ENCODE measurements around the gene FOLR3. TPM values are rescaled to one million over a fixed set of nuclear protein-coding genes. Genes with fewer than 3 reads are reported as not detected.
A peak's percentile ranks its signal among the peaks of the same experiment; 100 is the strongest.
"Not testable (repeated sequence)": the region's sequence is repeated elsewhere in the genome, so short reads cannot be mapped to it uniquely, and the experiment has no call there.

FOLR3 gene
- total RNA-seq, 1 donor from 2014 or later = 1.8 TPM

GRCh38 chr11:72150882-72151281 lies 15.4 kb downstream of the FOLR3 start:
- ATAC-seq (ENCODE audit: poor library complexity) (no peak), DNase-seq (no peak)
- intact Hi-C loops (cut with DNase I) = no loop called here

GRCh38 chr11:72153874-72154273 lies 18.3 kb downstream of the FOLR3 start:
- intact Hi-C loops (cut with DNase I); DNase-seq; ATAC-seq (ENCODE audit: poor library complexity): not testable (repeated sequence)

- ATAC-seq (ENCODE audit: poor library complexity) (no peak), DNase-seq (no peak)
- intact Hi-C loops (cut with DNase I) = no loop called here
These were observed 19.3 kb downstream of the FOLR3 start for GRCh38 chr11:72154816-72155215.

GRCh38 chr11:72155751-72156150 lies 20.2 kb downstream of the FOLR3 start:
- DNase-seq = no peak
- intact Hi-C loops (cut with DNase I) = no loop called here
- no peak for ATAC-seq (ENCODE audit: poor library complexity)

- DNase-seq (no peak), ATAC-seq (ENCODE audit: poor library complexity) (no peak)
- intact Hi-C loops (cut with DNase I) = no loop called here
These were observed 21.6 kb downstream of the FOLR3 start for GRCh38 chr11:72157131-72157530.

- ATAC-seq (ENCODE audit: poor library complexity) (no peak), DNase-seq (no peak)
- intact Hi-C loops (cut with DNase I) = no loop called here
These were observed 24.8 kb downstream of the FOLR3 start for GRCh38 chr11:72160319-72160718.

GRCh38 chr11:72162891-72163492 lies 27.5 kb downstream of the FOLR3 start:
- intact Hi-C loops (cut with DNase I) = no loop called here
- ATAC-seq (ENCODE audit: poor library complexity) = no peak
- DNase-seq = no peak

- DNase-seq; intact Hi-C loops (cut with DNase I); ATAC-seq (ENCODE audit: poor library complexity): not testable (repeated sequence)
These were observed 28.7 kb downstream of the FOLR3 start for GRCh38 chr11:72164187-72164586.

- DNase-seq; intact Hi-C loops (cut with DNase I); ATAC-seq (ENCODE audit: poor library complexity): not testable (repeated sequence)
These were observed 33.6 kb downstream of the FOLR3 start for GRCh38 chr11:72169046-72169555.

- DNase-seq = not testable (repeated sequence)
These were observed 34.2 kb downstream of the FOLR3 start for GRCh38 chr11:72169754-72170153.

GRCh38 chr11:72172043-72172442 lies 36.5 kb downstream of the FOLR3 start:
- ATAC-seq (ENCODE audit: poor library complexity); intact Hi-C loops (cut with DNase I); DNase-seq: not testable (repeated sequence)

More at GRCh38 chr11:72169754-72170153, 34.2 kb downstream of the FOLR3 start:
- intact Hi-C loops (cut with DNase I); ATAC-seq (ENCODE audit: poor library complexity): not testable (repeated sequence)

- ATAC-seq (ENCODE audit: poor library complexity) = no peak
- intact Hi-C loops (cut with DNase I) = no loop called here
- DNase-seq = no peak
These were observed 37.8 kb downstream of the FOLR3 start for GRCh38 chr11:72173291-72173690.

GRCh38 chr11:72174302-72175070 lies 39.0 kb downstream of the FOLR3 start:
- intact Hi-C loops (cut with DNase I) = no loop called here
- ATAC-seq (ENCODE audit: poor library complexity) (no peak), DNase-seq (no peak)

GRCh38 chr11:72177656-72178055 lies 42.1 kb downstream of the FOLR3 start:
- DNase-seq (no peak), ATAC-seq (ENCODE audit: poor library complexity) (no peak)
- intact Hi-C loops (cut with DNase I) = no loop called here

- intact Hi-C loops (cut with DNase I) = no loop called here
- ATAC-seq (ENCODE audit: poor library complexity) = no peak
These were observed 43.7 kb downstream of the FOLR3 start for GRCh38 chr11:72179049-72179803.

GRCh38 chr11:72179804-72180396 lies 44.4 kb downstream of the FOLR3 start:
- intact Hi-C loops (cut with DNase I) = no loop called here
- ATAC-seq (ENCODE audit: poor library complexity) (no peak), DNase-seq (no peak)

More at GRCh38 chr11:72179049-72179803, 43.7 kb downstream of the FOLR3 start:
- no peak for DNase-seq

GRCh38 chr11:72180892-72181552 lies 45.5 kb downstream of the FOLR3 start:
- DNase-seq; intact Hi-C loops (cut with DNase I): not testable (repeated sequence)
- peak; percentile 73 for ATAC-seq (ENCODE audit: poor library complexity)

- intact Hi-C loops (cut with DNase I); DNase-seq: not testable (repeated sequence)
- peak; percentile 43 for ATAC-seq (ENCODE audit: poor library complexity)
These were observed 46.0 kb downstream of the FOLR3 start for GRCh38 chr11:72181553-72181958.

Data from Right ventricle myocardium superior (tissue), 1 donor.